NCI-H2081 treated with DMSO at 0.1 percent for 48 hours (cell line): ENCODE results near the gene ZNF583.

Experiments
- DNase-seq: peaks from one replicate; lab custom pipeline; 2025; lab: John Stamatoyannopoulos, UW

ZNF583 gene

GRCh38 chr19:56403764-56404704, at the start of gene ZNF583:
ZNF583 (plus strand) TSS chr19:56404332; CDS start chr19:56407115, 2,783 bp downstream.
- no peak for DNase-seq

- DNase-seq: no peak
These were observed 48.6 kb upstream of the ZNF583 start for GRCh38 chr19:56355517-56355916.

DNA sequence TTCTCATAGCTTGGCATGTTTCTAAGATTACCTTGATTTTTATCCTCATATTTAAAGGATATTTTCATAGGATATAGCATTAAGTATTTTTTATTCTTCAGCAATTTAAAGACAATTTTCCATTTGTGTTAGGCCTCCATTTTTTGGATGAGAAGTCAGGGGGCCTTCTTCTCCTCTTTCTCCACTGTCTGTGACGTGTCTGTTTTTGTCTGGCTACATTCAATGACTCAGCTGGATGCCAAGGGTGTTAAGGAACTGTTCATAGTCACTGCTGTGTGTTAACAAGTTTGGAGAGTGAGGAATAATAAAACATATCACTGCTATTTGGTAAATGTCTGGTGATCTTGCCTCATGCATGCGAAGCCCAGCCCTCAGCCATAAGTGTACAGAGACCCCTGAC, 47.2 kb upstream of the ZNF583 start:
- DNase-seq: no peak

DNA sequence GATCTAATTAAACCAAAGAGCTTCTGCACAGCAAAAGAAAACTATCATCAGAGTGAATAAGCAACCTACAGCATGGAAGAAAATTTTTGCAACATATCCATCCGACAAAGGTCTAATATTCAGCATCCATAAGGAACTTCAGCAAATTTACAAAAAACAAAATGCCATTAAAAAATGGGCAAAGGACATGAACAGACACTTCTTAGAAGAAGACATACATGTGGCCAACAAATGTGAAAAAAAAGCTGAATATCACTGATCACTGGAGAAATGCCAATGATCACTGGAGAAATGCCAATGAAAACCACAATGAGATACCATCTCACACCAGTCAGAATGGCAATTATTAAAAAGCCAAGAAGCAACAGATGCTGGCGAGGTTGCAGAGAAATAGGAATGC, 43.3 kb upstream of the ZNF583 start:
- no peak for DNase-seq

- DNase-seq: peak; percentile 69
These were observed 36.1 kb upstream of the ZNF583 start for GRCh38 chr19:56367829-56368711.

GRCh38 chr19:56369886-56370676, 34.1 kb upstream of the ZNF583 start:
- no peak for DNase-seq

DNA sequence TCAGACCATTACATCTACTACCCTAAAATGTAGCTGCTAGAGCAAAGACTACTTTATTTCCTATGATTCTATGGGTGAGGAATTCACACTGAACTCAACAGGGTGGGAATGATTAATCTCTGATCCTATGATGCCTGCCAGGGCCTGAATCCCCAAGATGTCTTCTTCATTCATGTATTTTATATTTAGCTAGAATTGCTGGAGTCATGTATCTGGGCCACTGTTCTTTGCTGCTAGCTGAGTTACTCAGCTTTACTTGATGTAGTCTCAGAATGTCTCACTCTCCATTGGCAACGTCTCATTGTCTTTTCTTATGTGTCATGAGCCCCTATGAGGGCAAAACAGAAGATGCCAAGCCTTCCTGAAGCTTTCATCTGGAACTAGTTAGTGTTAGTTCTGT, 31.9 kb upstream of the ZNF583 start:
- no peak for DNase-seq

DNA sequence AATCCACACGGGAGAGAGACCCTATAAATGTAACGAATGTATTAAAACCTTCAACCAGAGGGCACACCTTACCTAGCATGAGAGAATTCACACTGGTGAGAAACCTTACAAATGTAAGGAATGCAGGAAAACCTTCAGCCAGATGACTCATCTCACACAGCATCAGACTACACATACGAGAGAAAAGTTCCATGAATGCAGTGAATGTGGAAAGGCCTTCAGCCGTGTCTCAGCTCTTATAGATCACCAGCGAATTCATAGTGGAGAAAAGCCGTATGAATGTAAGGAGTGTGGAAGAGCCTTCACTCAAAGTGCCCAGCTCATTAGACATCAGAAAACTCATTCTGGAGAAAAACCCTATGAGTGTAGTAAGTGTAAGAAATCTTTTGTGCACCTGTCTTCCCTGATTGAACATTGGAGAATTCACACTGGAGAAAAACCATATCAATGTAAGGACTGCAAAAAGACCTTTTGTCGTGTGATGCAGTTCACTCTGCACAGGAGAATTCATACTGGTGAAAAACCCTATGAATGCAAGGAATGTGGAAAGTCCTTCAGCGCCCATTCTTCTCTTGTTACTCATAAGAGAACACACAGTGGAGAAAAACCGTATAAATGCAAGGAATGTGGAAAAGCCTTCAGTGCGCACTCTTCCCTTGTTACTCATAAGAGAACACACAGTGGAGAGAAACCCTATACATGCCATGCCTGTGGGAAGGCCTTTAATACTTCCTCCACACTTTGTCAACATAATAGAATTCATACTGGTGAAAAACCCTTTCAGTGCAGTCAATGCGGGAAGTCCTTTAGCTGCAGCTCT, 26.8 kb upstream of the ZNF583 start:
- no peak for DNase-seq

DNA sequence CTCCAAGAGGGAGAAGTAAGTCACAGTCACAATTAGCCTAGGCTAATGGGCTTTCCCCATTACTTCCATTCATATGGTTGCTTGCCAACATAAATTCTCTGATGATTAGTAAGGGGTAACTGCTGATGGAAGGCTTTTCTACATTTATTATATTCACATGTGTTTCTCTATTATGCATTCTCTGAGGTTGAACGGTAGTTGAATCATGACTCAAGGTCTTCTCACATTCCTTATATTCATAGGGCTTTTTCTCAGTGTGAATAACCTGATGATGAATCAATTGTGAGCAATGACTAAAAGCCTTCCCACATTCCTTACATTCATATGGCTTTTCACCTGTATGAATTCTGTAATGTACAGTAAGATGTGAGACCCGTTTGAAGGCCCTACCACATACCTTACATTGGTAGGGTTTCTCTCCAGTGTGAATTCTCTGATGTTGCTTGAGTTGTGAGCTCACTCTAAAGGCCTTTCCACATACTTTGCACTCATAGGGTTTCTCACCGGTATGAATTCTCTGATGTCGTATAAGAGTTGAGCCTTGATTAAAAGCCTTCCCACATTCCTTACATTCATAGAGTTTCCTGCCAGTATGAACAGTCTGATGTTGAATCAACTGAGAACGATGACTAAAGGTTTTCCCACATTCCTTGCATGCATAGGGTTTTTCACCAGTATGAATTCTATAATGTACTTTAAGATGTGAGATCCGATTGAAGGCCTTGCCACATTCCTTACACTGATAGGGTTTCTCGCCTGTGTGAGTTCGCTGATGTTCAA, 20.1 kb upstream of the ZNF583 start:
- DNase-seq: no peak

DNA sequence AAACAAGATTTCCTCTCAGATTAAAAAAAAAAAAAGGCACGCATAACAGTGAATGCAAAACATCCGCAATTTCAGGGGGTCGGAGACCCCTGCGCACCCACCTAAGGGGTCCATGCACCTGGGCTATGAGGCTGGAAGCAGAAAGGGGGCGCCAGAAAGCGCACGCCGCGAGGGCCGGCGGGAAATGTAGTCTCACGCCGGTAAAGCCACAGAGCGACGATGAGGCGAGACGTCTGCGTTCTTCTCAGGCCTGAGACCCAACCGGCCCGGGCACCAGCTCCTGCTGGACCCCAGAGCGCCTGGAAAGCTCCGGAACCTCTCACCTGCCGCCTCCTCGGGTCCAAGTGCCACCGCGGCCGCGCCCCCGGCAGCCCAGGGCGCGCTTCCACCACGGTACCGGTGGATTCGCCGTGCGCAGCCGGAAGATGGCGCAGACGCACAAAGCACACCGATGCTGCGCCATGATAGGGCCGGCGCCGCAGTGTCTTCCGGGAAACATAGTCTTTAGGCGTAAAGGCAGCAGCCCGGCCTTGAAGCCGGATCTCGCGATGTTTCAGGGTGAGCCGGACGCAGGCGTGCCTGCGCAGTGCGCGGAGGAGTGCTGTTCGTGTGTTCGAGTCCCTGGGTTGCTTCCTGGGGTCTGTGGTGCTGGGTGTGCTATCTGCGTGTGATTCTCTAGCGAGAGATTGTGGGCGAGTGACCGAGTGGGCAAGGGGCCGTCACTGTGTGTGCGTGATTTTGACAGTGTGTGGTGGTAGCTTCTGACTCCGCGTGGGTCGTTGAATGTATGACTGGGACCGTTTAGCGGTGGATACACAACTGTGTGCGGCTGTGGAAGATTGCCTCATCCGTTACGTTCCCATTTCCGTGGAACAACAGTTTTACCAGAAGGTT, 10.8 kb upstream of the ZNF583 start, which contains the start of gene ZNF582:
TSS of gene ZNF582 (minus strand) at position 416 of the 894 bp plus-strand sequence. CDS start 1,782 bp downstream, outside the sequence.
- DNase-seq: peak; percentile 82

DNA sequence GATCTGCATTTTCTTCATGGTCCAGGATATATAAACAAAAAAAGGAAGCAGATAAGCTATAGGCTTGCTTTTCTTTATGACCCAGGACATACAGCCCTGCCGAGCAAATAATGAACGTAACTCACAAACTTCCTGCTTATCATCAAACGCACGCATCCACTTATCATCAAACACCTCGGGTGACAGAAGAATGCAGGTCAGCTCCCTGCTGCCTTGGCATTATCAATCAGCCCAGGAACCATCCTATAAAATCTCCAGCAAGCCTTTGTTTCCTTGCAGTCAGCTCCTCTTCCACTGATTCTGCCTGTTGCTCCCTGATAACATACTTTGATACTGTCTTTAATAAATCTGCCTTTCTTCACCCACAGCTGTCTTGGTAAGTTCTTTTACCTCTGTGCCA, 5.3 kb upstream of the ZNF583 start:
- no peak for DNase-seq

- DNase-seq: no peak
These were observed 3.6 kb upstream of the ZNF583 start for GRCh38 chr19:56400485-56400884.

DNA sequence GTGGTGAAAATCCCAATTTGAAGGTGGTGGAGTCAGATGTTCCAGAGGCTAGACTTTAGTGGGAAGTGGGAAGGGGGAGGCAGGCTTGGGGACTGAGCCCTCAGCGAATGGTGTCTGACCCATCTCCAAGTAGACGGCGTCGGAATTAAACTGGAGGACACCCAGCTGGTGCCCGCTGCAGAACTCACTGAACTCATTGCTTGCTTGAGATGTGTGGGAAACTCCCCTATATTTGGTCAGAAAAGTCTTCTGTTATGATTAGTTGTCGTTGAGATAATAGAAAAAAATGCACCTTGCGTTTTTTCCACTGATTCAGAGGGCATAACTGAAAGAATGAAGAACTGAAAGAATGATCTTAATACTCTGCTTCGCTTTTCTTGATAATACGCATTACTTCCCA, 871 bp upstream of the ZNF583 start:
- DNase-seq: no peak

DNA sequence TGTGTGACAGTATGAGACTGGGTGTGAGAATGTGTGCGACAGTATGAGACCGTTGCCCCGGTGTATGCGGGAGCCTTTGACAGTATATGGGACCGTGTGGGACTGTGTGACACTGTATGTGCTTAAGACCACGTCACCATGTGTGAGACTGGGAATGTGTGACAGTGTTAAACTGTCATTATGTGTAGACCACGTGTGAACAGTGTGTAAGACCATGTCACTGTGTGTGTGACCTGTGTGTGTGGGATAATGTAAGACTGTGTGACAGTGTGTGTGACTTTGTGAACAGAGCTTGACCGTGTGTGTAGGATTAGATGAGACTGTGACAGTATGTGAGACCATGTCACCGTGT, 549 bp downstream of the ZNF583 start:
- DNase-seq: no peak

DNA sequence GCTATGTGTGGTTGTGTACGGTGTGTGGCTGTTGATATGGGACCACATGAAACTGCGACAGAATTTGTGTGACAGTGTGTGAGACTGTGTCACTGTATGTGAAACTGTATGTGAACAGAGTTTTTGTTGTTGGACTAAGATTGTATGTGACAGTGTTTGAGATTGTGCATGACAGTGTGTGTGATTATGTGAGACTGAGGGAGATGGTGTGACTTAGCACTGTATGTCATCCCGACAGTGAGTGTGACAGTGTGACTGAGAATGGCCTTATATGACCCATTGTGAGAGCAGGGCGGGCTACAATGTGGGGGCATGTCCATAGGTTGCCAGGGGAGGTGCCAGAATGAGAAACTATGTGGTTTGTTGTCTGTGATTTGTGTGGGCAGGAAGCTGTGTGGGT, 930 bp downstream of the ZNF583 start:
- no peak for DNase-seq

- no peak for DNase-seq
These were observed 19.3 kb downstream of the ZNF583 start for GRCh38 chr19:56423276-56423984.

GRCh38 chr19:56423985-56424353, 19.8 kb downstream of the ZNF583 start:
- DNase-seq: no peak

DNA sequence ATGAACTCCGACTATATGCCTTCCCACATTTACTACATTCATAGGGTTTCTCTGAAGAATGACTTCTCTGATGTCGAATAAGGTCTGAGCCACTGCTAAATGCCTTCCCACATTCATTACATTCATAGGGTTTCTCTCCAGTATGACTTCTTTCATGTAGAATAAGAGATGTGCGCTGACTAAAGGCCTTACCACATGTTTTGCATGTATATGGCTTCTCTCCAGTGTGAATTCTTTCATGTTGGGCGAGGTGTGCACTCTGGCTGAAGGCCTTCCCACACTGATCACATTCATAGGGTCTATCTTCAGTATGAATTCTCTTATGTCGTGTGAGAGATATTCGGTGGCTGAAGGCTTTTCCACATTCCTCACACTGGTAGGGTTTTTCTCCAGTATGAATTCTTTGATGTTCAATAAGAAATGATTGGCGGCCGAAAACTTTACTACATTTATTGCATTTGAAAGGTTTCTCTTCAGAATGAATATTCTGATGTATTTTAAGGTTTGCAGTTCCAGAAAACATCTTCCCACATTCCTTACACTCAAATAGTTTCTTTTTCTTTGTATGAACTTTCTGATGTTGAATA, 37.2 kb downstream of the ZNF583 start:
- DNase-seq: no peak
